Hepatocyte (in vitro differentiated cells): ENCODE measurements around the gene TNFSF13B. TPM values are rescaled to one million over a fixed set of nuclear protein-coding genes. Genes with fewer than 3 reads are reported as not detected.

Source experiments
- DNase-seq: peaks from one replicate; pipeline ENCODE4 v3.0.0-alpha.2; 2016; ENCODE audit warnings: low spot score
- H2AFZ ChIP-seq: fragments of 200-600 bp; sonication (generic); 2 replicates; pipeline ENCODE4 v1.6.0; 2016; ENCODE audit warnings: antibody characterized with exemption, mild to moderate bottlenecking
- H3K27ac ChIP-seq: fragments of 200-600 bp; sonication (generic); 2 replicates; pipeline ENCODE4 v1.5.1; 2016; ENCODE audit warnings: mild to moderate bottlenecking
- H3K27me3 ChIP-seq: fragments of 200-600 bp; sonication (generic); 2 replicates; pipeline ENCODE4 v1.6.1; 2016
- H3K36me3 ChIP-seq: fragments of 200-600 bp; sonication (generic); replicated peaks from 2 replicates; pipeline ENCODE4 v1.5.1; 2016; ENCODE audit warnings: low read depth; ENCODE audit not compliant: insufficient read depth
- H3K4me1 ChIP-seq: fragments of 200-600 bp; sonication (generic); 2 replicates; pipeline ENCODE4 v1.5.1; 2016; ENCODE audit warnings: mild to moderate bottlenecking, moderate library complexity; ENCODE audit not compliant: insufficient read depth
- H3K4me2 ChIP-seq: fragments of 200-600 bp; sonication (generic); 2 replicates; pipeline ENCODE4 v1.6.0; 2016
- H3K4me3 ChIP-seq: fragments of 200-600 bp; sonication (generic); 2 replicates; pipeline ENCODE4 v1.5.1; 2016; ENCODE audit warnings: mild to moderate bottlenecking
- H3K79me2 ChIP-seq: fragments of 200-600 bp; sonication (generic); 2 replicates; pipeline ENCODE4 v1.6.0; 2017; ENCODE audit warnings: mild to moderate bottlenecking
- H3K9me2 ChIP-seq: fragments of 200-600 bp; sonication (generic); replicated peaks from 2 replicates; pipeline ENCODE4 v1.6.0; 2017; ENCODE audit warnings: mild to moderate bottlenecking; ENCODE audit not compliant: insufficient read depth
- H3K9me3 ChIP-seq: fragments of 200-600 bp; sonication (generic); 2 replicates; pipeline ENCODE4 v1.5.1; 2016; ENCODE audit warnings: low read depth, mild to moderate bottlenecking
- H4K20me1 ChIP-seq: fragments of 200-600 bp; sonication (generic); 2 replicates; pipeline ENCODE4 v1.6.0; 2016; ENCODE audit warnings: mild to moderate bottlenecking; ENCODE audit not compliant: insufficient read depth, poor library complexity, severe bottlenecking
- CTCF ChIP-seq: fragments of 200-600 bp; sonication (generic); IDR thresholded peaks from 2 replicates; pipeline ENCODE4 v1.5.1; 2016; ENCODE audit warnings: antibody characterized with exemption, mild to moderate bottlenecking; ENCODE audit not compliant: poor library complexity
- EZH2 ChIP-seq: fragments of 200-600 bp; sonication (generic); IDR thresholded peaks from 2 replicates; pipeline ENCODE4 v1.6.1; 2016; ENCODE audit warnings: antibody characterized with exemption, mild to moderate bottlenecking, borderline replicate concordance
- EZH2phosphoT487 ChIP-seq: fragments of 200-600 bp; sonication (generic); IDR thresholded peaks from one replicate; pipeline ENCODE4 v1.6.1; 2018; ENCODE audit warnings: antibody characterized with exemption, mild to moderate bottlenecking, low read depth, moderate library complexity; ENCODE audit not compliant: unreplicated experiment, severe bottlenecking
- WGBS: methylation state at CpG from one replicate; pipeline ENCODE4 v1.1.6; 2016; ENCODE audit warnings: low lambda C conversion rate; ENCODE audit errors: missing lambda C conversion rate; 5-methylcytosine and 5-hydroxymethylcytosine counted together
- polyA plus RNA-seq: library from polyadenylated mRNA; unstranded; fragments of >200 nt; fragmentation: Nextera tagmentation; extraction: Ambion mirVana; gene quantifications from 2 replicates; pipeline ENCODE4 v1.2.1, GENCODE V29; 2016
- total RNA-seq: library from RNA; depleted of rRNA; stranded (reverse); fragments of >200 nt; gene quantifications from 2 replicates; pipeline ENCODE4 v1.2.3, GENCODE V29; 2014

The TNFSF13B gene
- total and polyA plus RNA-seq, 2 experiments from 2014 or later = 0.97 to 1.6 TPM

GRCh38 chr13:108276060-108276459 lies 6.5 kb downstream of the TNFSF13B start:
- Histone ChIP-seq H3K36me3 (no peaks in the 10 kb centered on the region), H3K4me1 (no peaks in the 10 kb centered on the region), H3K27me3 (no peaks in the 10 kb centered on the region), H2AFZ (no peak overlapping the region), H4K20me1 (no peaks in the 10 kb centered on the region), H3K4me3 (no peak overlapping the region), H3K27ac (no peak overlapping the region), H3K79me2 (no peaks in the 10 kb centered on the region), H3K9me3 (no peaks in the 10 kb centered on the region), H3K4me2 (no peak overlapping the region), H3K9me2 (no peaks in the 10 kb centered on the region)
- no peak for TF ChIP-seq EZH2
- TF ChIP-seq CTCF = no peak
- no peak for TF ChIP-seq EZH2phosphoT487
- 78% methylated on average over 6 of the region's 6 CpGs for WGBS
- DNase-seq = no peak

DNA sequence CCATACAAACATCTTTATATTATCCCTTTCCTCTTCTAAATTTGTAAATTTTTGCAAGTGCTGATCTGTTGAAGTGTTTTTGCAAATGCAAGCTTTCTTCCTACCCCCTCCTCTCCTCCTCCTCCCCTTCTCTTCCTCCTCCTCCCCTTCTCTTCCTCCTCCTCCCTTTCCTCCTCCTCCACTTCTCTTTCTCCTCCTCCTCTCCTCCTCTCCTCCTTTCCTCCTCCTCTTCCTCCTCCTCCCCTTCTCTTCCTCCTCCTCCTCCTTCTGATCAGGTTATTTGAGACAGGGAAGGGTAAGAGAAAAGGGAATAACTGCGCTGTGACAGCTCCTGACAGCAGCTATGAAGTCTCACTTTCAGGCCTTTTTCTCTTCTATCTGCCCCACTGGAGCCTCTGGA lies 8.9 kb downstream of the TNFSF13B start:
- H4K20me1 ChIP-seq = no peaks in the 10 kb centered on the region
- no peaks in the 10 kb centered on the region for H3K79me2 ChIP-seq
- no peak for DNase-seq
- H3K36me3 ChIP-seq = no peaks in the 10 kb centered on the region
- H3K4me3 ChIP-seq = no peak overlapping the region
- no peak overlapping the region for H3K4me2 ChIP-seq
- H3K9me3 ChIP-seq = no peaks in the 10 kb centered on the region
- H3K9me2 ChIP-seq = no peaks in the 10 kb centered on the region
- no peak for TF ChIP-seq EZH2phosphoT487
- TF ChIP-seq CTCF = no peak
- no peak for TF ChIP-seq EZH2
- 100% methylated on average over 1 of the region's 1 CpG for WGBS
- H3K27me3 ChIP-seq = no peaks in the 10 kb centered on the region
- no peak overlapping the region for H3K27ac ChIP-seq
- no peak overlapping the region for H2AFZ ChIP-seq
- H3K4me1 ChIP-seq = no peaks in the 10 kb centered on the region

GRCh38 chr13:108281901-108282300 lies 12.4 kb downstream of the TNFSF13B start:
- TF ChIP-seq EZH2 (no peak), CTCF (no peak), EZH2phosphoT487 (no peak)
- Histone ChIP-seq H3K9me3 (no peaks in the 10 kb centered on the region), H2AFZ (no peak overlapping the region), H3K27ac (no peak overlapping the region), H3K4me3 (no peak overlapping the region), H3K9me2 (no peaks in the 10 kb centered on the region), H3K27me3 (no peaks in the 10 kb centered on the region), H3K4me1 (no peaks in the 10 kb centered on the region), H3K36me3 (no peaks in the 10 kb centered on the region), H3K4me2 (no peak overlapping the region), H4K20me1 (no peaks in the 10 kb centered on the region), H3K79me2 (no peaks in the 10 kb centered on the region)
- no peak for DNase-seq
- 75% methylated on average over 4 of the region's 4 CpGs for WGBS

DNA sequence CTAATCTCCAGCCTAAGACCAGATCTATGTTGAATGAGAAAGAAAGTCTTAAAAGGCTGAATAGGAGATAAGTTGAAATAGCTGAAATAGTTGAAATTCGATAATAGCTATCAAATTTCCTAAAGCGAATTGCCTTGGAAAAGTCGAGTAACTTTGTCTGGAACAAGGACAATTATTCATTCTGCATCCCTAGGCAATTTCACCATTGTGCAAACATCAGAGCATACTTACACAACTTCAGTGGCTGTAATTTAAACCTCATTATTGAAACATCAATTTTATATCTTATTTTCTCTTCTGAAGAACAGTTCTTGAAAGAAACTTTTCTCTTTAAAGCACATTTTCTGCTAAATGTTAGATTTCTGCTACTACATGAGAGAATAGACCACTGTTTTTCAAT lies 13.6 kb downstream of the TNFSF13B start:
- Histone ChIP-seq H3K36me3 (no peaks in the 10 kb centered on the region), H3K27ac (no peak overlapping the region), H3K27me3 (no peaks in the 10 kb centered on the region), H3K4me3 (no peak overlapping the region), H3K4me1 (no peaks in the 10 kb centered on the region), H3K4me2 (no peak overlapping the region), H2AFZ (no peak overlapping the region), H4K20me1 (no peaks in the 10 kb centered on the region), H3K9me2 (no peaks in the 10 kb centered on the region), H3K9me3 (no peaks in the 10 kb centered on the region), H3K79me2 (no peaks in the 10 kb centered on the region)
- 66% methylated on average over 3 of the region's 3 CpGs for WGBS
- DNase-seq = no peak
- TF ChIP-seq CTCF (no peak), EZH2phosphoT487 (no peak), EZH2 (no peak)
